Neural progenitor cell (in vitro differentiated cells): ENCODE data around the gene EVL. TPM values are rescaled to one million over a fixed set of nuclear protein-coding genes. Genes with fewer than 3 reads are reported as not detected.

ENCODE experiments used
- DNase-seq: peaks from one replicate; pipeline ENCODE4 v3.0.0-alpha.2; 2016; ENCODE audit warnings: low spot score
- H2AFZ ChIP-seq: fragments of 200-600 bp; sonication (generic); replicated peaks from 2 replicates; pipeline ENCODE4 v1.6.1; 2016; ENCODE audit warnings: antibody characterized with exemption
- H3F3A ChIP-seq: fragments of 200-600 bp; sonication (generic); 2 replicates; pipeline ENCODE4 v1.6.1; 2016; ENCODE audit warnings: antibody characterized with exemption, low read depth
- H3K27ac ChIP-seq: fragments of 200-600 bp; sonication (generic); 2 replicates; pipeline ENCODE4 v1.5.1; 2016; ENCODE audit warnings: mild to moderate bottlenecking
- H3K27me3 ChIP-seq: fragments of 200-600 bp; sonication (generic); 2 replicates; pipeline ENCODE4 v1.6.1; 2016; ENCODE audit warnings: mild to moderate bottlenecking, moderate library complexity
- H3K36me3 ChIP-seq: fragments of 200-600 bp; sonication (generic); 2 replicates; pipeline ENCODE4 v1.5.1; 2016
- H3K4me1 ChIP-seq: fragments of 200-600 bp; sonication (generic); 2 replicates; pipeline ENCODE4 v1.6.1; 2016; ENCODE audit warnings: mixed run types
- H3K4me2 ChIP-seq: fragments of 200-600 bp; sonication (generic); 2 replicates; pipeline ENCODE4 v1.6.1; 2016
- H3K4me3 ChIP-seq: fragments of 200-600 bp; sonication (generic); 2 replicates; pipeline ENCODE4 v1.5.1; 2016
- H3K79me2 ChIP-seq: fragments of 200-600 bp; sonication (generic); 2 replicates; pipeline ENCODE4 v1.6.1; 2016; ENCODE audit warnings: low read depth
- H3K9ac ChIP-seq: fragments of 200-600 bp; sonication (generic); 2 replicates; pipeline ENCODE4 v1.6.1; 2016
- H3K9me3 ChIP-seq: fragments of 200-600 bp; sonication (generic); 2 replicates; pipeline ENCODE4 v1.5.1; 2016; ENCODE audit warnings: low read depth
- H4K20me1 ChIP-seq: fragments of 200-600 bp; sonication (generic); 2 replicates; pipeline ENCODE4 v1.6.1; 2016; ENCODE audit warnings: low read depth
- H3K27ac Mint-ChIP-seq: 3 replicates; pipeline ENCODE4 v1.8.0; 2021; ENCODE audit warnings: mixed read lengths
- H3K27me3 Mint-ChIP-seq: 2 replicates; pipeline ENCODE4 v1.8.0; 2022; ENCODE audit warnings: low read depth, mild to moderate bottlenecking, inconsistent platforms, moderate library complexity, mixed read lengths; ENCODE audit not compliant: insufficient read depth
- H3K36me3 Mint-ChIP-seq: 3 replicates; pipeline ENCODE4 v1.8.0; 2021; ENCODE audit warnings: mixed read lengths
- H3K4me1 Mint-ChIP-seq: 3 replicates; pipeline ENCODE4 v1.8.0; 2021; ENCODE audit warnings: mixed read lengths
- H3K4me3 Mint-ChIP-seq: 3 replicates; pipeline ENCODE4 v1.8.0; 2021; ENCODE audit warnings: mild to moderate bottlenecking, moderate library complexity, mixed read lengths
- H3K9me3 Mint-ChIP-seq: 3 replicates; pipeline ENCODE4 v1.8.0; 2020; ENCODE audit warnings: mixed read lengths
- EZH2 ChIP-seq: fragments of 200-600 bp; sonication (generic); IDR thresholded peaks from 2 replicates; pipeline ENCODE4 v1.6.1; 2017; ENCODE audit warnings: antibody characterized with exemption, mild to moderate bottlenecking, moderate library complexity
- EZH2phosphoT487 ChIP-seq: fragments of 200-600 bp; sonication (generic); IDR thresholded peaks from 2 replicates; pipeline ENCODE4 v1.6.1; 2017; ENCODE audit warnings: antibody characterized with exemption
- total RNA-seq: library from RNA; depleted of rRNA; stranded (reverse); fragments of >200 nt; gene quantifications from 2 replicates; pipeline ENCODE4 v1.2.3, GENCODE V29; 2015; ENCODE audit warnings: low replicate concordance
- TF ChIP-seq, protein P1 (sequence below): fragments of 200-600 bp; sonication (generic); IDR thresholded peaks from 2 replicates; pipeline ENCODE4 v1.5.1; 2017; ENCODE audit warnings: antibody characterized with exemption, mild to moderate bottlenecking

EVL gene
- total RNA-seq, 1 donor from 2014 or later: 49.2 TPM

DNA sequence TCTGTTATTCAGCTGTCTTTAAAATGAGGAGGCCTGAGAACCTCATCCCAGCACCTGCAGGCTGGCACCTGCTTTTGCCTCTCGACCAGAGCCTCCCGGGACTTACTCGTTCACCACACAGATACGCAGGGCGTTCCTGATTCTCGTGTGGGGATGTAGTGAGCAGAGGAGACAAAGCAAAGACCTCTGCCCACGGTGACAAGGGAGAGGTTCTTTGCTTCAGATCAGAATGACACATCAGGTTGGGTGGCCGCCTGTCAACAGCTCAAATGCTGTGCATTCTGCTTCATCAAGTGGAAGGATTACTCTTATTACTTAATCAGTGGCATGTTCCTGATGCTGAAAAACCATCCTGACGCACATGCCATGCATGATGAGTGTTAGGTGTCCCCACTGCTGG, 69.9 kb downstream of the EVL start:
- Mint-ChIP-seq H3K27ac (no peak overlapping the region), H3K9me3 (no peaks in the 10 kb centered on the region), H3K4me1 (peaks cover 4% of the 10 kb centered on the region), H3K4me3 (no peak overlapping the region), H3K36me3 (peaks cover 28% of the 10 kb centered on the region), H3K27me3 (peaks cover 5% of the 10 kb centered on the region)
- no peaks in the 10 kb centered on the region for H3K79me2 ChIP-seq
- no peak overlapping the region for H3K4me3 ChIP-seq
- H3K9me3 ChIP-seq: no peaks in the 10 kb centered on the region
- no peaks in the 10 kb centered on the region for H4K20me1 ChIP-seq
- TF ChIP-seq EZH2phosphoT487: no peak
- TF ChIP-seq, protein P1, sequence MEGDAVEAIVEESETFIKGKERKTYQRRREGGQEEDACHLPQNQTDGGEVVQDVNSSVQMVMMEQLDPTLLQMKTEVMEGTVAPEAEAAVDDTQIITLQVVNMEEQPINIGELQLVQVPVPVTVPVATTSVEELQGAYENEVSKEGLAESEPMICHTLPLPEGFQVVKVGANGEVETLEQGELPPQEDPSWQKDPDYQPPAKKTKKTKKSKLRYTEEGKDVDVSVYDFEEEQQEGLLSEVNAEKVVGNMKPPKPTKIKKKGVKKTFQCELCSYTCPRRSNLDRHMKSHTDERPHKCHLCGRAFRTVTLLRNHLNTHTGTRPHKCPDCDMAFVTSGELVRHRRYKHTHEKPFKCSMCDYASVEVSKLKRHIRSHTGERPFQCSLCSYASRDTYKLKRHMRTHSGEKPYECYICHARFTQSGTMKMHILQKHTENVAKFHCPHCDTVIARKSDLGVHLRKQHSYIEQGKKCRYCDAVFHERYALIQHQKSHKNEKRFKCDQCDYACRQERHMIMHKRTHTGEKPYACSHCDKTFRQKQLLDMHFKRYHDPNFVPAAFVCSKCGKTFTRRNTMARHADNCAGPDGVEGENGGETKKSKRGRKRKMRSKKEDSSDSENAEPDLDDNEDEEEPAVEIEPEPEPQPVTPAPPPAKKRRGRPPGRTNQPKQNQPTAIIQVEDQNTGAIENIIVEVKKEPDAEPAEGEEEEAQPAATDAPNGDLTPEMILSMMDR: no peak
- TF ChIP-seq EZH2: no peak
- no peak overlapping the region for H3K27ac ChIP-seq
- H3K4me1 ChIP-seq: peaks cover 2% of the 10 kb centered on the region
- no peak for DNase-seq
- no peak overlapping the region for H2AFZ ChIP-seq
- H3K36me3 ChIP-seq: no peaks in the 10 kb centered on the region
- H3K27me3 ChIP-seq: no peaks in the 10 kb centered on the region
- H3K9ac ChIP-seq: no peak overlapping the region
- peaks cover 2% of the 10 kb centered on the region for H3F3A ChIP-seq
- no peak overlapping the region for H3K4me2 ChIP-seq

DNA sequence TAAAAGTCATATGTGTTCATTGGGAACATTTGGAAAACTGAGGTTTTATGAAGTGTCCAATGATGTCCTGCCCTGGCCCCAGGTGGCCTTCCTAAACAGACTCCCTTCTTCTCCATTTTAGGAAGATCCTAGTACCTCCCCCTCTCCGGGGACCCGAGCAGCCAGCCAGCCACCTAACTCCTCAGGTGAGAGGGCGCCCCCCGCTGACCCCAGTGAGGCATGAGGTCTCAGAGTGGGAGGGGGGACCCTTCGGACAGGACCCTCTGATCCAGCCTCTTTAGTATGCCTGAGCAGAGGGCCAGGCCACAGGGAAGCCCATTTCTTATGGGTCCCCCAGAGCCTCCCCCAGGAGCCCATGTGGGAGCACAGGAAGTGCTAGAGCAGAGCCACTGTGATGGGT, 70.6 kb downstream of the EVL start:
- Histone ChIP-seq H3K79me2 (no peaks in the 10 kb centered on the region), H2AFZ (no peak overlapping the region), H3K4me1 (peaks cover 9% of the 10 kb centered on the region), H3K9me3 (no peaks in the 10 kb centered on the region), H3K4me3 (no peak overlapping the region), H3K27me3 (no peaks in the 10 kb centered on the region), H3K9ac (no peak overlapping the region), H3F3A (peaks cover 9% of the 10 kb centered on the region), H3K27ac (no peak overlapping the region), H3K4me2 (no peak overlapping the region), H4K20me1 (no peaks in the 10 kb centered on the region), H3K36me3 (no peaks in the 10 kb centered on the region)
- peaks cover 10% of the 10 kb centered on the region for H3K4me1 Mint-ChIP-seq
- DNase-seq: no peak
- H3K9me3 Mint-ChIP-seq: no peaks in the 10 kb centered on the region
- TF ChIP-seq, protein P1: peak; percentile 9
- TF ChIP-seq EZH2: no peak
- TF ChIP-seq EZH2phosphoT487: no peak
- H3K27ac Mint-ChIP-seq: no peak overlapping the region
- H3K27me3 Mint-ChIP-seq: peaks cover 5% of the 10 kb centered on the region
- H3K36me3 Mint-ChIP-seq: peaks cover 28% of the 10 kb centered on the region
- H3K4me3 Mint-ChIP-seq: no peak overlapping the region

DNA sequence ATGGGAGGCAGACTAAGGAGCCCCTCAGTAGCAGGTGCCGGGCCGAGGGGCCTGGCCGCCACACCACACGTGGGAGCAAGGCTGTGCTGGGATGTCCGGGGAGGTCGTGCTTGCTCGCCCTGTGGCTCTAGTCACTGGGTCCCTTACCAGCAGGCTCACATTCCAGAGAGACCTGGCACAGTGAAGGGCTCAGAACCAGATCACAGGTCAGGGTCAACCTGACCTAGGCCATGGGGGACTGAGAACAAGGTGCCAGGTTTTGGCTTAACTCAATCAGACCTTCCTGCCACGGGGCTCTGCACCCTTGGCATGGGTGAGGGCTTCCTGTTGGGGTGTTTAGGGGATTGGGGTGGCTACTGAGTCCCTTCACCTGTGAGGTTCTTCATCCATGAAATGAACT, 72.0 kb downstream of the EVL start:
- H3K9ac ChIP-seq: no peak overlapping the region
- peaks cover 13% of the 10 kb centered on the region for H3K4me1 ChIP-seq
- H2AFZ ChIP-seq: no peak overlapping the region
- DNase-seq: no peak
- H3F3A ChIP-seq: peaks cover 13% of the 10 kb centered on the region
- no peaks in the 10 kb centered on the region for H4K20me1 ChIP-seq
- TF ChIP-seq, protein P1: no peak
- no peak for TF ChIP-seq EZH2
- no peak for TF ChIP-seq EZH2phosphoT487
- H3K9me3 ChIP-seq: no peaks in the 10 kb centered on the region
- H3K27ac Mint-ChIP-seq: no peak overlapping the region
- peaks cover 6% of the 10 kb centered on the region for H3K27me3 Mint-ChIP-seq
- no peak overlapping the region for H3K27ac ChIP-seq
- no peak overlapping the region for H3K4me3 ChIP-seq
- no peaks in the 10 kb centered on the region for H3K27me3 ChIP-seq
- H3K4me1 Mint-ChIP-seq: peaks cover 14% of the 10 kb centered on the region
- no peak overlapping the region for H3K4me2 ChIP-seq
- H3K36me3 Mint-ChIP-seq: peaks cover 21% of the 10 kb centered on the region
- H3K79me2 ChIP-seq: no peaks in the 10 kb centered on the region
- no peaks in the 10 kb centered on the region for H3K9me3 Mint-ChIP-seq
- H3K36me3 ChIP-seq: no peaks in the 10 kb centered on the region
- no peak overlapping the region for H3K4me3 Mint-ChIP-seq
